Activated CD4-positive, alpha-beta T cell treated with anti-CD3 and anti-CD28 coated beads, Interleukin-2, amount 50 U/mL, for 16 hours (primary cell): ENCODE measurements around the gene KDM4B.

Experiments
- DNase-seq: peaks from one replicate; pipeline ENCODE4 v3.0.0-alpha.2; 2020

KDM4B gene

GRCh38 chr19:5112175-5112574 is 143.3 kb downstream of the KDM4B start:
- DNase-seq = no peak

GRCh38 chr19:5112681-5113575 is 144.0 kb downstream of the KDM4B start:
- no peak for DNase-seq

GRCh38 chr19:5113633-5114586 is 145.0 kb downstream of the KDM4B start:
- no peak for DNase-seq

- DNase-seq = no peak
Observed at GRCh38 chr19:5114727-5115126, 145.8 kb downstream of the KDM4B start.

GRCh38 chr19:5115351-5115750 is 146.4 kb downstream of the KDM4B start:
- no peak for DNase-seq

- no peak for DNase-seq
Observed at GRCh38 chr19:5115771-5116202, 146.9 kb downstream of the KDM4B start.

GRCh38 chr19:5116292-5116691 is 147.4 kb downstream of the KDM4B start:
- DNase-seq = no peak

GRCh38 chr19:5117421-5117820 is 148.5 kb downstream of the KDM4B start:
- no peak for DNase-seq

GRCh38 chr19:5118026-5118425 is 149.1 kb downstream of the KDM4B start:
- DNase-seq = no peak

- DNase-seq = no peak
Observed at GRCh38 chr19:5119297-5119998, 150.5 kb downstream of the KDM4B start.

- no peak for DNase-seq
Observed at GRCh38 chr19:5120321-5120720, 151.4 kb downstream of the KDM4B start.

GRCh38 chr19:5120833-5121232 is 151.9 kb downstream of the KDM4B start:
- no peak for DNase-seq

GRCh38 chr19:5121266-5122120 is 152.6 kb downstream of the KDM4B start:
- no peak for DNase-seq

GRCh38 chr19:5122121-5122400 is 153.1 kb downstream of the KDM4B start:
- no peak for DNase-seq

- DNase-seq = no peak
Observed at GRCh38 chr19:5122671-5123409, 153.9 kb downstream of the KDM4B start.

- no peak for DNase-seq
Observed at GRCh38 chr19:5123646-5124045, 154.7 kb downstream of the KDM4B start.

GRCh38 chr19:5124111-5124855 is 155.4 kb downstream of the KDM4B start:
- DNase-seq = no peak

GRCh38 chr19:5125376-5125775 is 156.5 kb downstream of the KDM4B start:
- DNase-seq = no peak

- DNase-seq = no peak
Observed at GRCh38 chr19:5125797-5126497, 157.0 kb downstream of the KDM4B start.
